Stimulated activated CD8-positive, alpha-beta memory T cell treated with anti-CD3 and anti-CD28 coated beads, Interleukin-2, amount 100 ng/mL, for 48 hours (primary cell): ENCODE results near the gene PIP5K1C.
"Not testable (repeated sequence)": the region's sequence is repeated elsewhere in the genome, so short reads cannot be mapped to it uniquely, and the experiment has no call there.

ENCODE experiments used
- DNase-seq, 2 donors: peaks; one replicate each; pipeline ENCODE4 v3.0.0-alpha.2; 2020; ENCODE audit warnings: low read depth in 2 of 2

The PIP5K1C gene

DNA sequence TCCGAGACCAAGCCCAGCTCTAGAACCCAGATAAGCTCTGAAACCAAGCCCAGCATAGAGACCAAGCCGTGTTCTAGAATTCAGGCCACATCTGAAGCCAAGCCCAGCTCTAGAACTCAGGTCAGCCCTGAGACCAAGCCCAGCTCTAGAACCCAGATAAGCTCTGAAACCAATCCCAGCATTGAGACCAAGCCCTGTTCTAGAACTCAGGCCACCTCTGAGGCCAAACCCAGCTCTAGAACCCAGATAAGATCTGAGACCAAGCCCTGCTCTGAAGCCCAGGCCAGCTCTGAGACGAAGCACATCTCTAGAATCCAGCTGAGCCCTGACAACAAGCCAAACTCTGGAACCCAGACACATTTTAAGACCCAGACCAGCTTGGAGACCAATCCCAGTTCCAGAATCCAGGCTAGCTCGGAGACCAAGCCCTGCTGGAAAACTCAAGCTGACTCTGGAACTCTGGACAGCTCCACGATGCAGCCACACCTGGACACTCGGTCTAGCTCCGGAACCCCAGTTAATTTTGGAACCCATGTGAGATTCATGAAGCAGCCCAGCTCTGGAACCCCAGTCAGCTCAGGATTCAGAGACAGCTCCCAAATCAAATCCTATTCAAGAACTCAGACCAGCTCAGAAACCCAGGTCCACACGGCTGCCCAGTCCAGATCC is 109.1 kb downstream of the PIP5K1C start:
- DNase-seq: no peak

DNA sequence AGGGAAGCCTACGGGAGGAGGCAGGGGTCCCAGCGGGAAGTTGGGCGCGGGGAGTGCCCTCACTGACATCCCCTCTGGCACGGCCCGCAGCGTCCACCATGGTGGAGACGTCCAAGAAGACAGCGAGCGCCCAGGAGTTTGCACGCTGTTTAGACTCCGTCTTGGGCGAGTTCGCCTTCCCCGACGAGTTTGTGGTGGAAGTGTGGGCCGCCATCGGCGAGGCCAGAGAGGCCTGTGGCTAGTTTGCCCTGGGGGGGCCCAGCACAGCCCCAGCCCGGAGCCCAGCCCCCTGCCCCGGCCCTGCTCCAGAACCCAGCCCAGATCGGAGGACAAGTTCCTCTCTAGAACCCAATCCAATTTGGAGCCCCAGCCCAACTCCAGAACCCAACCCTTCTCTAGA is 110.3 kb downstream of the PIP5K1C start:
- no peak for DNase-seq

DNA sequence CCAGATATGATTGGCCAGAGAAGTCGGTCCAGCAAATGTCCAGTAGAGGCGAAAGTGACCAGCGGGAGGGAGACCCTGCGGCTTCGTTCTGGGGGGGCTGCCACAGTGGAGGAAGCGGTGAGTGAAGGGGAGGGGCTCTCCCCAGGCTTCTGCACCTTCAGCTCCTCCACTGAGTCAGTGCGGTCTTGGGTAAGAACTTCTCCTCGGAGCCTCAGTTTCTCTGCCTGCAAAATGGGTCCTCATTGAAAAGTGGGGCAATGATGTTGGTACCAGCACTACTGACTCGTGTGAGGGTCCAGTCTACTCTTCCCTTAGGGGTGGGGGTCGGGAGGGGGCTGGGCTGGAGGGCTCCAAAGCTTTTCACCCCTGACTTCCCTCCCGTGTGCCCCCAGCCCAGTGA is 110.8 kb downstream of the PIP5K1C start:
- DNase-seq: no peak

DNA sequence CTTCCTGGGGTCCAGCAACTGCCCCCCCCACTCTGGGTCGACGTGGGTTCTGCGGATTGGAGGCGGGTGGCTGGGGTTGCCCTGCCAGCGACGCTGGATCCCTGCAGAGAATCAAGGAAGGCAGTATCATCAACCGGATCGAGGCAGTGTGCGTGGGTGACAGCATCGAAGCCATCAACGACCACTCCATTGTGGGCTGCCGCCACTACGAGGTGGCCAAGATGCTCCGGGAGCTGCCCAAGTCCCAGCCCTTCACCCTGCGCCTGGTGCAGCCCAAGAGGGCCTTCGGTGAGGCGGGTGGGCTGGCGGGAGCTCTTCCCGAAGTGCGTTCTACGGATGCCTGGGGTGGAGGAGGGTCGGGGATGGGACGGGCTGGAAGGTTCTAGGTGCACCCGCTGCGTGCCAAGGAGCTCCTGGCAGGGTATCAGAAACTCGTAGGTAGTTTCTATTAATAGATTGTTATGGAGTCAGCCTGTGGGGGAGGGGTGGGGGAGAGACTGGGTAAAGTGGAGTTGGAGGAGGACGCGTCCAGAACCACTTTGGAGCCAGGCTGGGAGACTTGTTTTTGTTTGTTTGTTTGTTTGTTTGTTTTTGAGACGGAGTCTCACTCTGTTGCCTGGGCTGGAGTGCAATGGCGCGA is 113.4 kb downstream of the PIP5K1C start:
- no peak for DNase-seq

DNA sequence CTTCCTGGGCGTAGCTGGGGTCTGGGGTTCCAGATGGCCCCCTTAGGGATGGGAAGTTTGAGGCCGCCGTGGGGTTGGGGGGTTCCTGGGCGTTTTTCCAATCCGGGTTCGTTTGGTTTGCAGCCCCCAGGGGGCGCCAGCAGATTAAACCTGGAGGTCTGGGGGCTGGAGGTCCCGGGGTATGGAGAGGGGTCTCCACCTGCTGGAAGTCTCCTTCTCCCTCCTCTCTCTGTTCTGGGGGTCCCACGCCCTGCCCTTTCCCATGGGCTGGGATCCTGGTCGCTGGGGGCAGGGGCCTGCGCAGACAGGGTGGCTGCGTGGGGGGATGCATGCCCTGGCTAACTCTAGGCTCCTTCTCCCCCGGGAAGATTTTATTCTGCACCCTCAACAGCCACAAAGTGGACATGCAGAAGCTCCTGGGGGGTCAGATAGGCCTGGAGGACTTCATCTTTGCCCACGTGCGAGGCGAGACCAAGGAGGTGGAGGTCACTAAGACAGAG is 114.1 kb downstream of the PIP5K1C start:
- DNase-seq: peak in 1 of 2 donors; percentile 41

DNA sequence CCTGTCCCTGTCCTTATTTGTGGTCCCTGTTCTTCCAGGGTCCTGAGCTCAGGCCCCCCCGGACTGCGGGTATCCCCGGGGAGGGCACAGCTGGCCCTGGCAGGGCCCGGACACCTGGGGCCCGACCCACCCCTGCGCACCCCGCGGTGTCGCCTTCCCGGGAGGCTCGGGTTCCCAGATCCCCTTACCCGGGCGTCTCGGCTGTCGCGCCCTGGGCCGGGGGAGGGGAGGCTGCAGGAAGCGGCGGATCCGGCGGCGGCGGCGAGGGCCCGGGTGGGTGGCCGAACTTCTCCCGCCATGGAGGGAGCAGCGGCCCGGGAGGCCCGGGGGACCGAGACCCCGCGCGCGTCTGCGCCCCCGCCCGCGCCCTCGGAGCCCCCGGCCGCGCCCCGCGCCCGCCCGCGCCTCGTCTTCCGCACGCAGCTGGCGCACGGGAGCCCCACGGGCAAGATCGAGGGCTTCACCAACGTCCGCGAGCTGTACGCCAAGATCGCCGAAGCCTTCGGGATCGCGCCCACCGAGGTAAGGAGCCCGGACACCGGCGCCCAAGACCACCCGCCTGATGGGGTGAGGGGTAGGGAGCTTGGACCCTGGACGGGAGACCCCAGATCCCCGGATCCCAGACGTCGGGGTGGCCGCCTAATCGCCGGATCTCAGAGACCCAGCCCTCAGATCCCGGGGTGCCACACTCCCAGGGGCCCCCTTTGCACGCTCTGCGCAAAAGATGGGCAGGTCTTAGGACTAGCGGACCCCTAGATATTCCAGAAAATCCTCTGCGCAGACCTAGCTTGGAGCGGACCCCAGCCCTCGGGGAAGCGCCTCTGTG is 114.8 kb downstream of the PIP5K1C start, which contains the start of gene GIPC3:
GIPC3 (plus strand) TSS at position 178 of the 826 bp plus-strand sequence; CDS start at position 298, 120 bp downstream.
- no peak for DNase-seq

DNA sequence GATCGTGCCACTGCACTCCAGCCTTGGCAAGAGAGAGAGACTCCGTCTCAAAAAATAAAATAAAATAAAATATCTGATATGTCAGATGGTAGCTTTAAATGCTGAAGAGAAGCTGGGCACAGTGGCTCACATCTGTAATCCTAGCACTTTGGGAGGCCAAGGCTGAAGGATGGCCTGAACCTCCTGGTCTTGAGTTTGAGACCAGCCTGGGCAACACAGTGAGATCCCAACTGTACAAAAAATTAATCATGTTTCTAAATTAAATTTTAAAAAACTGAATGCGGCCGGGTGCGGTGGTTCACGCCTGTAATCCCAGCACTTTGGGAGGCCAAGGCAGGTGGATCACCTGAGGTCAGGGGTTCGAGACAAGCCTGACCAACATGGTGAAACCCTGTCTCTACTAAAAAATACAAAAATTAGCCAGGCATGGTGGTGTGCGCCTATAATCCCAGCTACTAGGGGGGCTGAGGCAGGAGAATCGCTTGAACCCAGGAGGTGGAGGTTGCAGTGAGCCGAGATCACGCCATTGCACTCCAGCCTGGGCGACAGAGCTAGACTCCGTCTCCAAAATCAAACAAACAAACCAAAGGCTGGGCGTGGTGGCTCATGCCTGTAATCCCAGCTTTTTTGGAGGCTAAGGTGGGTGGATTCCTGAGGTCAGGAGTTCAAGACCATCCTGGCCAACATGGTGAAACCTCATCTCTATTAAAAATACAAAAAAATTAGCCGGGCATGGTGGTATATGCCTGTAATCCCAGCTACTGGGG is 116.0 kb downstream of the PIP5K1C start:
- DNase-seq: not testable (repeated sequence)

DNA sequence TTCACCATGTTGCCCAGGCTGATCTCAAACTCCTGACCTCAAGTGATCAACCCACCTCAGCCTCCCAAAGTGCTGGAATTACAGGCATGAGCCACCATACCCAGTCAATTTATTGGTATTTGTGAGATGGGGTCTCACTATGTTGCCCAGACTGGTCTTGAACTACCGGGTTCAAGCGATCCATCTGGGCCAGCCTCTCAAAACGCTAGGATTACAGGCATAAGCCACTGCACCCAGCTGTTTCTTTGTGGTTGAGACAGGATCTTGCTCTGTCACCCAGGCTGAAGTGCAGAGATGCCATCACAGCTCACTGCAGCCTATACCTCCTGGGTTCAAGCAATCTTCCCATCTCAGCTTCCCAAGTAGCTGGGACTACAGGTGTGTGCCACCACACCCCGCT is 118.5 kb downstream of the PIP5K1C start:
- not testable (repeated sequence) for DNase-seq
